GM23248 (cell line): ENCODE data around the gene LTB4R. TPM values are rescaled to one million over a fixed set of nuclear protein-coding genes. Genes with fewer than 3 reads are reported as not detected.

Experiments used
- DNase-seq: peaks from one replicate; pipeline ENCODE4 v3.0.0-alpha.2; 2015
- H2AFZ ChIP-seq: fragments of 200-600 bp; sonication (generic); 2 replicates; pipeline ENCODE4 v1.6.1; 2016; ENCODE audit warnings: antibody characterized with exemption
- H3F3A ChIP-seq: fragments of 200-600 bp; sonication (generic); 2 replicates; pipeline ENCODE4 v1.6.1; 2016; ENCODE audit warnings: mild to moderate bottlenecking, antibody characterized with exemption, mixed run types; ENCODE audit not compliant: insufficient read depth
- H3K27ac ChIP-seq: fragments of 200-600 bp; sonication (generic); 2 replicates; pipeline ENCODE4 v1.5.1; 2016; ENCODE audit warnings: mild to moderate bottlenecking
- H3K27me3 ChIP-seq: fragments of 200-600 bp; sonication (generic); replicated peaks from 2 replicates; pipeline ENCODE4 v1.6.1; 2016; ENCODE audit warnings: mild to moderate bottlenecking; ENCODE audit not compliant: insufficient read depth
- H3K36me3 ChIP-seq: fragments of 200-600 bp; sonication (generic); 2 replicates; pipeline ENCODE4 v1.6.1; 2016; ENCODE audit warnings: low read depth, mild to moderate bottlenecking
- H3K4me1 ChIP-seq: fragments of 200-600 bp; sonication (generic); 2 replicates; pipeline ENCODE4 v1.6.1; 2016; ENCODE audit warnings: mild to moderate bottlenecking; ENCODE audit not compliant: insufficient read depth
- H3K4me2 ChIP-seq: fragments of 200-600 bp; sonication (generic); one replicate; pipeline ENCODE4 v1.6.1; 2016; ENCODE audit warnings: mild to moderate bottlenecking; ENCODE audit not compliant: unreplicated experiment
- H3K4me3 ChIP-seq: fragments of 200-600 bp; sonication (generic); 2 replicates; pipeline ENCODE4 v1.5.1; 2016; ENCODE audit warnings: mild to moderate bottlenecking
- H3K79me2 ChIP-seq: fragments of 200-600 bp; sonication (generic); 2 replicates; pipeline ENCODE4 v1.6.1; 2016; ENCODE audit warnings: mild to moderate bottlenecking; ENCODE audit not compliant: insufficient read depth
- H3K9ac ChIP-seq: fragments of 200-600 bp; sonication (generic); 2 replicates; pipeline ENCODE4 v1.6.1; 2016; ENCODE audit warnings: mild to moderate bottlenecking
- H3K9me2 ChIP-seq: fragments of 200-600 bp; sonication (generic); 2 replicates; pipeline ENCODE4 v1.6.1; 2016; ENCODE audit warnings: mixed run types, mild to moderate bottlenecking, moderate library complexity; ENCODE audit not compliant: insufficient read depth
- H3K9me3 ChIP-seq: fragments of 200-600 bp; sonication (generic); one replicate; pipeline ENCODE4 v1.6.1; 2017; ENCODE audit warnings: low read depth
- H4K20me1 ChIP-seq: fragments of 200-600 bp; sonication (generic); 2 replicates; pipeline ENCODE4 v1.6.0; 2016; ENCODE audit not compliant: insufficient read depth
- EZH2 ChIP-seq: fragments of 200-600 bp; sonication (generic); IDR thresholded peaks from 2 replicates; pipeline ENCODE4 v1.6.1; 2018; ENCODE audit warnings: antibody characterized with exemption, mild to moderate bottlenecking; ENCODE audit not compliant: insufficient read depth, poor library complexity, severe bottlenecking
- EZH2phosphoT487 ChIP-seq: fragments of 200-600 bp; sonication (generic); IDR thresholded peaks from 2 replicates; pipeline ENCODE4 v1.6.1; 2018; ENCODE audit warnings: antibody characterized with exemption, moderate library complexity, mild to moderate bottlenecking, low read depth; ENCODE audit not compliant: insufficient read depth
- WGBS, 2 experiments: methylation state at CpG; one replicate each; pipeline ENCODE4 v1.1.6; 2015 to 2017; ENCODE audit warnings: low lambda C conversion rate in 2 of 2, low coverage in 1 of 2; ENCODE audit errors: missing lambda C conversion rate in 2 of 2; 5-methylcytosine and 5-hydroxymethylcytosine counted together
- in situ Hi-C: fragments of 300-500 bp; cut with MboI; formaldehyde crosslinking; loops from 2 replicates; pipeline ENCODE4 v1.15.0; 2020
- polyA plus RNA-seq: library from polyadenylated mRNA; unstranded; fragments of >200 nt; fragmentation: Nextera tagmentation; extraction: Ambion mirVana; gene quantifications from 2 replicates; pipeline ENCODE4 v1.2.1, GENCODE V29; 2016
- total RNA-seq: library from RNA; depleted of rRNA; stranded (reverse); fragments of >200 nt; shearing (Covaris generic); gene quantifications from 2 replicates; pipeline ENCODE4 v1.2.3, GENCODE V29; 2014

The LTB4R gene
- total and polyA plus RNA-seq, 2 experiments from 2014 or later = 1.1 to 2.4 TPM

GRCh38 chr14:24297190-24297964 is 13.9 kb upstream of the LTB4R start:
- in situ Hi-C loops = loop anchor here (10.0 kb wide), 1 partner anchor 53 kb away; the partner anchor contains the start of gene TINF2
- peaks cover 23% of the 10 kb centered on the region; the same call in 1 of the 2 replicates for H3F3A ChIP-seq
- no peaks in the 10 kb centered on the region for H3K9me2 ChIP-seq
- peaks cover 17% of the 10 kb centered on the region for H3K4me1 ChIP-seq
- WGBS, 2 experiments = 45 to 51% methylated on average over 5 of the region's 5 CpGs
- H2AFZ ChIP-seq = no peak overlapping the region
- TF ChIP-seq EZH2phosphoT487 = no peak
- TF ChIP-seq EZH2 = no peak
- no peaks in the 10 kb centered on the region for H3K27me3 ChIP-seq
- H4K20me1 ChIP-seq = no peaks in the 10 kb centered on the region
- no peaks in the 10 kb centered on the region for H3K9me3 ChIP-seq
- H3K36me3 ChIP-seq = peaks cover 6% of the 10 kb centered on the region; the same call in 1 of the 2 replicates
- no peak overlapping the region for H3K9ac ChIP-seq
- H3K4me3 ChIP-seq = no peak overlapping the region
- peak; percentile 38 for DNase-seq
- H3K27ac ChIP-seq = no peak overlapping the region
- peaks cover 26% of the 10 kb centered on the region for H3K79me2 ChIP-seq
- no peak overlapping the region for H3K4me2 ChIP-seq

- Histone ChIP-seq H3K4me1 (peaks cover 17% of the 10 kb centered on the region), H3F3A (peaks cover 23% of the 10 kb centered on the region; the same call in 1 of the 2 replicates), H2AFZ (peak overlapping the region; percentile 97), H3K9me3 (no peaks in the 10 kb centered on the region), H4K20me1 (no peaks in the 10 kb centered on the region), H3K27me3 (no peaks in the 10 kb centered on the region), H3K9ac (peak overlapping the region; percentile 95), H3K4me2 (peak overlapping the region; percentile 94), H3K9me2 (no peaks in the 10 kb centered on the region), H3K27ac (peak overlapping the region; percentile 86), H3K4me3 (peak overlapping the region; percentile 95), H3K36me3 (peaks cover 17% of the 10 kb centered on the region; the same call in 1 of the 2 replicates), H3K79me2 (peaks cover 26% of the 10 kb centered on the region)
- in situ Hi-C loops = loop anchor here (10.0 kb wide), 1 partner anchor 54 kb away; the partner anchor contains the start of gene TINF2
- peak; percentile 94 for DNase-seq
- no peak for TF ChIP-seq EZH2phosphoT487
- TF ChIP-seq EZH2 = no peak
- WGBS, 2 experiments = 35 to 37% methylated on average over 7 of the region's 7 CpGs
Observed at GRCh38 chr14:24298892-24299254, 12.4 kb upstream of the LTB4R start.

- peak within 1 kb of the TSS; percentile 95 for H3K4me3 ChIP-seq
- H3F3A ChIP-seq = peaks cover 23% of the 10 kb centered on the region; the same call in 1 of the 2 replicates
- DNase-seq = peak; percentile 94
- no peaks in the 10 kb centered on the region for H3K27me3 ChIP-seq
- in situ Hi-C loops = loop anchor here (10.0 kb wide), 1 partner anchor 55 kb away; the partner anchor contains the start of gene TINF2
- peak within 1 kb of the TSS; percentile 86 for H3K27ac ChIP-seq
- no peaks in the 10 kb centered on the region for H3K9me3 ChIP-seq
- peak within 1 kb of the TSS; percentile 97 for H2AFZ ChIP-seq
- H3K79me2 ChIP-seq = peaks cover 26% of the 10 kb centered on the region
- H4K20me1 ChIP-seq = no peaks in the 10 kb centered on the region
- H3K4me2 ChIP-seq = peak within 1 kb of the TSS; percentile 94
- H3K36me3 ChIP-seq = peaks cover 18% of the 10 kb centered on the region; the same call in 1 of the 2 replicates
- no peaks in the 10 kb centered on the region for H3K9me2 ChIP-seq
- H3K4me1 ChIP-seq = peaks cover 17% of the 10 kb centered on the region
- WGBS, 2 experiments = 1 to 2% methylated on average over 65 to 67 of the region's 75 CpGs
- TF ChIP-seq EZH2phosphoT487 (no peak), EZH2 (no peak)
- H3K9ac ChIP-seq = peak within 1 kb of the TSS; percentile 95
Observed at GRCh38 chr14:24299255-24300191, 11.8 kb upstream of the LTB4R start, which contains the start of the genes DHRS1 and NOP9. TSS of gene DHRS1 (minus strand) at chr14:24299780. CDS start at chr14:24299106, 674 bp downstream. TSS of gene NOP9 (plus strand) at chr14:24299850. CDS start at chr14:24299955, 105 bp downstream.
